ENCODE data around the gene AXDND1. TPM values are rescaled to one million over a fixed set of nuclear protein-coding genes. Genes with fewer than 3 reads are reported as not detected.
"Not testable (repeated sequence)": the region's sequence is repeated elsewhere in the genome, so short reads cannot be mapped to it uniquely, and the experiment has no call there.

AXDND1 gene
- total RNA-seq, 1 experiment from 2014 or later: not detected

- not testable (repeated sequence) for DNase-seq (ENCODE audit: low spot score)
Measured at GRCh38 chr1:179459606-179460206, 93.9 kb downstream of the AXDND1 start.

- DNase-seq (ENCODE audit: low spot score): not testable (repeated sequence)
Measured at GRCh38 chr1:179465661-179466060, 99.9 kb downstream of the AXDND1 start.

- DNase-seq (ENCODE audit: low spot score): no peak
Measured at GRCh38 chr1:179474713-179475112, 108.9 kb downstream of the AXDND1 start.

GRCh38 chr1:179476484-179476883 is 110.7 kb downstream of the AXDND1 start:
- no peak for DNase-seq (ENCODE audit: low spot score)

- no peak for DNase-seq (ENCODE audit: low spot score)
Measured at GRCh38 chr1:179478370-179478769, 112.6 kb downstream of the AXDND1 start.

- DNase-seq (ENCODE audit: low spot score): no peak
Measured at GRCh38 chr1:179490611-179491010, 124.8 kb downstream of the AXDND1 start.

- DNase-seq (ENCODE audit: low spot score): no peak
Measured at GRCh38 chr1:179493323-179493722, 127.6 kb downstream of the AXDND1 start.

GRCh38 chr1:179506199-179506598 is 140.4 kb downstream of the AXDND1 start:
- DNase-seq (ENCODE audit: low spot score): no peak

- no peak for DNase-seq (ENCODE audit: low spot score)
Measured at GRCh38 chr1:179509384-179509783, 143.6 kb downstream of the AXDND1 start.

GRCh38 chr1:179510038-179510437 is 144.3 kb downstream of the AXDND1 start:
- DNase-seq (ENCODE audit: low spot score): no peak

GRCh38 chr1:179516976-179517705 is 151.4 kb downstream of the AXDND1 start:
- no peak for DNase-seq (ENCODE audit: low spot score)

GRCh38 chr1:179518544-179518943 is 152.8 kb downstream of the AXDND1 start:
- DNase-seq (ENCODE audit: low spot score): not testable (repeated sequence)

- no peak for DNase-seq (ENCODE audit: low spot score)
Measured at GRCh38 chr1:179529482-179530195, 163.9 kb downstream of the AXDND1 start.

GRCh38 chr1:179530352-179530751 is 164.6 kb downstream of the AXDND1 start:
- DNase-seq (ENCODE audit: low spot score): no peak

- DNase-seq (ENCODE audit: low spot score): no peak
Measured at GRCh38 chr1:179541774-179542173, 176.0 kb downstream of the AXDND1 start.

GRCh38 chr1:179545321-179545720 is 179.6 kb downstream of the AXDND1 start:
- no peak for DNase-seq (ENCODE audit: low spot score)

- DNase-seq (ENCODE audit: low spot score): no peak
Measured at GRCh38 chr1:179547021-179547535, 181.3 kb downstream of the AXDND1 start.

GRCh38 chr1:179548666-179549367 is 183.0 kb downstream of the AXDND1 start:
- DNase-seq (ENCODE audit: low spot score): no peak

- no peak for DNase-seq (ENCODE audit: low spot score)
Measured at GRCh38 chr1:179549368-179549700, 183.6 kb downstream of the AXDND1 start.

GRCh38 chr1:179550746-179551682 is 185.2 kb downstream of the AXDND1 start:
- DNase-seq (ENCODE audit: low spot score): no peak

- no peak for DNase-seq (ENCODE audit: low spot score)
Measured at GRCh38 chr1:179554427-179554826, 188.7 kb downstream of the AXDND1 start.
